Activated naive CD4-positive, alpha-beta T cell treated with anti-CD3 and anti-CD28 coated beads, Interleukin-2, amount 50 U/mL, for 72 hours (primary cell): ENCODE results near the gene ZNF747. TPM values are rescaled to one million over a fixed set of nuclear protein-coding genes. Genes with fewer than 3 reads are reported as not detected.

Source experiments
- ATAC-seq, 2 donors: fragments of 150-1000 bp; cut with Tn5 transposase; 2 replicates each; pipeline ENCODE4 v1.10.0; 2021; ENCODE audit warnings: mild to moderate bottlenecking in 2 of 2, moderate library complexity in 2 of 2
- DNase-seq, 2 donors: peaks; one replicate each; pipeline ENCODE4 v3.0.0; 2021 to 2022; ENCODE audit warnings: low spot score in 2 of 2
- H3K27ac Mint-ChIP-seq, 2 donors: one replicate each; pipeline ENCODE4 v1.8.0; 2022; ENCODE audit warnings: mild to moderate bottlenecking in 2 of 2, mixed read lengths in 2 of 2
- H3K36me3 Mint-ChIP-seq, 2 donors: one replicate each; pipeline ENCODE4 v1.8.0; 2022; ENCODE audit warnings: mixed read lengths in 2 of 2
- H3K9me3 Mint-ChIP-seq, 2 donors: one replicate each; pipeline ENCODE4 v1.8.0; 2022; ENCODE audit warnings: mixed read lengths in 2 of 2
- total RNA-seq, 2 donors: library from RNA; stranded (reverse); gene quantifications; one replicate each; pipeline ENCODE4 v1.2.3, GENCODE V29; 2022

The ZNF747 gene
- total RNA-seq, result 1 to 10 TPM; 4.5 to 8.2 TPM

GRCh38 chr16:30534368-30535105 lies at the start of gene ZNF747:
ZNF747 (minus strand) TSS chr16:30534858; CDS start chr16:30534679, 179 bp downstream.
- ATAC-seq (peak; percentile 82 to 85), DNase-seq (peak; percentile 91 to 92)
- Mint-ChIP-seq H3K27ac (peak within 1 kb of the TSS; percentile 96 to 99), H3K36me3 (peaks cover 35 to 36% of the 10 kb centered on the region in 2 donors), H3K9me3 (no peaks in the 10 kb centered on the region)

GRCh38 chr16:30582611-30583340 lies 48.1 kb upstream of the ZNF747 start:
- no peak for DNase-seq
- peaks cover 9 to 24% of the 10 kb centered on the region in 2 donors for H3K36me3 Mint-ChIP-seq
- H3K9me3 Mint-ChIP-seq, result no peaks in the 10 kb centered on the region
- peak overlapping the region in 1 of 2 donors; percentile 50 for H3K27ac Mint-ChIP-seq
- ATAC-seq, result no peak

DNA sequence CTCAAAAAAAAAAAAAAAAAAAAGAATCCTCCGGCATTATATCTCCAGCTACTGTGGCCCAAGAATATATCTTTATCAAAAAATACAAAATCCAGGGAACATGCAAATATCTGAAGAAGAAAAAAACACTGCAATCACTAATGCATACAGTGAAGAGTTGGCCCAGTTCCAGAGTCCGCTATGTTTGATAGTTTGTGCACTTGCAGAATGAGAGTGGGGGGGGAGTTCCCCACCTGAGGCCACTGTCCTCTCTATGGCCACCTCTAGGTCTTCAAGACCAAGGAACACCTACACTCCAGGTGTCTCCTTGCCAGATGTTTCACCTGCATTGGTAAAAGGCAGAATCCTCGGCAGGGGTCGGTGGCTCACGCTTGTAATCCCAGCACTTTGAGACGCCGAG lies 46.8 kb upstream of the ZNF747 start:
- Mint-ChIP-seq H3K27ac (no peak overlapping the region), H3K9me3 (no peaks in the 10 kb centered on the region), H3K36me3 (peaks cover 9 to 18% of the 10 kb centered on the region in 2 donors)
- ATAC-seq (no peak), DNase-seq (no peak)

GRCh38 chr16:30574678-30575077 lies 40.0 kb upstream of the ZNF747 start:
- Mint-ChIP-seq H3K9me3 (no peaks in the 10 kb centered on the region), H3K27ac (no peak overlapping the region), H3K36me3 (peaks cover 6 to 15% of the 10 kb centered on the region in 2 donors)
- DNase-seq (no peak), ATAC-seq (no peak)

DNA sequence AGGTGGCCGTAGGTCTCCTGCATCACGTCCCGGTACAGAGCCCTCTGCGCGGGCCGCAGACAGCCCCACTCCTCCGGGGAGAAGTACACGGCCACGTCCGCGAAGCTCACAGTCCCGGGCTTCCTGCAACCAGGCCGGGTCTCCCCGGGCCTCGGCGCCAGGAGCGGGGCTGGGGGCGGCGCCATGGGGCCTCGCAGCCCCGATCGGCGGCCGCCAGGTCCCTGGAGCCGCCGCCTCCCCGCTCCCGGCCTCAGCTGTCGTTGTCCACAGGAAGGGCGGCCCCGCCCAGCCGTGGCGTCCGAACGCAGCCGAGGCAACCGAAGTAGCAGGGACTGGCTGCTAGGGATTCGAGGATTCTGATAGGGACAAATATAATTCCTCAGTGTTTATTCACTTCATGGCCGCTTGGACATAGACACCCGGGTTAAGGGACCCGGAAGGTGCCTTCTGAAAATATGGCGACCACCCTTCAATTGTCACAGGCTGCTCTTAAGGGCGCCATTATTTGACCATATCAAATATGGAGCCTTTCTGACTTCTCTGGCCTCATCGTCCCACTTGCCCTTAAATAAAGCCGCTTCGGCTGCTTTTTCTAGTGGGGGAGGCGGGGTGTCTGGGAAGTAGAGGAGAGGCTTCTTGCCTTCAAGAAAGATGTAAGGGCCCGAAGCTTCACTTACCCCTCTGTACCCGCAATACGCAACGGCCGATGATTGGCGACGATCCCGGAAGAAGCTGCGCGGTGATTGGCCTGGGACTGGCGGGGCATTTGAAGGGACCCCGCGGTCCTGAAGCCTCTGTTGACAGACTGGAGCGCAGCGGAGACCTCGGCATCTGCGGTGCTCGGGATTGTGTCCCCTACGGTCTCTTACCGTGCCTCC lies 37.0 kb upstream of the ZNF747 start, which contains the start of gene ZNF688:
TSS of gene ZNF688 (minus strand) at position 270 of the 878 bp plus-strand sequence. CDS start at position 185, 85 bp downstream.
- ATAC-seq, result peak; percentile 66 to 81
- Mint-ChIP-seq H3K36me3 (peaks cover 6 to 15% of the 10 kb centered on the region in 2 donors), H3K27ac (peak within 1 kb of the TSS; percentile 93 to 98), H3K9me3 (no peaks in the 10 kb centered on the region)
- peak; percentile 88 to 90 for DNase-seq

DNA sequence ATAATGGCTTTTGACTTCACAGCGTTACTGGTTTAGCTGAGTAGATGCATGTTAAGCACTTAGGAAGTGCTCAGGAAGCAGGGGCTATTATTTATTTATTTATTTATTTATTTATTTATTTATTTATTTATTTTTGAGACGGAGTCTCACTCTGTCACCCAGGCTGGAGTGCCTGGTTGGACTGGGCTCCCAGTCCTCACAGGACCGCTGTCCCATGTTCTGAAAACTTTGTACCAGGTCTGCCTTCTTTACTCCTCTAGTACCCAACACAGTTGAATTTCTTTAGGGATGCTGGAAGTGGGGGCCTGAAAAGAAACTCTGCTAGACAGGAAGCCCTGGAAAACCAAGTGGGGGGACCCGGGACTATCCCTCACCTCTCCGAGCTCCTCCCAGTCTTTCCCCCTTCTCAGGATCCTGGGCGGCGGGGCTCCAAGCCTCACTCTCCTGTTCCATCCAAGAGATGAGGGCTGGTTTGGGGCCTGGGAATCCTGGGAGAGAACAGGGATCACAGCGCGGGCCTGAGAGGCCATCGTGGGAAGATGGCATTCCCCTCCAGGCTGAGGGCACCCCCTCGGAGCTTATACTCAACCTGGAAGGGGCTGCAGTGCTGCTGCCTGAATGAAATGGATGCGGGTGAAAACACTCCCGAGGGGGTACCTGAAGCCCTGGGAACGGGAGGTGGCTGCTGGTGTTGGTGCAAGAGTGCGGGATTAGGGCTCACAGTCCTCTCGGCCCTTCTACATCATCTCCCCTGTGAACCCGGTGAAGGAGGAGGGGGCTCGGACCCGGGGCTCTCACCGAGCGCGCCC lies 36.2 kb upstream of the ZNF747 start:
- no peaks in the 10 kb centered on the region for H3K9me3 Mint-ChIP-seq
- ATAC-seq (no peak), DNase-seq (no peak)
- H3K36me3 Mint-ChIP-seq, result peaks cover 6 to 15% of the 10 kb centered on the region in 2 donors
- peak overlapping the region; percentile 93 to 97 for H3K27ac Mint-ChIP-seq

DNA sequence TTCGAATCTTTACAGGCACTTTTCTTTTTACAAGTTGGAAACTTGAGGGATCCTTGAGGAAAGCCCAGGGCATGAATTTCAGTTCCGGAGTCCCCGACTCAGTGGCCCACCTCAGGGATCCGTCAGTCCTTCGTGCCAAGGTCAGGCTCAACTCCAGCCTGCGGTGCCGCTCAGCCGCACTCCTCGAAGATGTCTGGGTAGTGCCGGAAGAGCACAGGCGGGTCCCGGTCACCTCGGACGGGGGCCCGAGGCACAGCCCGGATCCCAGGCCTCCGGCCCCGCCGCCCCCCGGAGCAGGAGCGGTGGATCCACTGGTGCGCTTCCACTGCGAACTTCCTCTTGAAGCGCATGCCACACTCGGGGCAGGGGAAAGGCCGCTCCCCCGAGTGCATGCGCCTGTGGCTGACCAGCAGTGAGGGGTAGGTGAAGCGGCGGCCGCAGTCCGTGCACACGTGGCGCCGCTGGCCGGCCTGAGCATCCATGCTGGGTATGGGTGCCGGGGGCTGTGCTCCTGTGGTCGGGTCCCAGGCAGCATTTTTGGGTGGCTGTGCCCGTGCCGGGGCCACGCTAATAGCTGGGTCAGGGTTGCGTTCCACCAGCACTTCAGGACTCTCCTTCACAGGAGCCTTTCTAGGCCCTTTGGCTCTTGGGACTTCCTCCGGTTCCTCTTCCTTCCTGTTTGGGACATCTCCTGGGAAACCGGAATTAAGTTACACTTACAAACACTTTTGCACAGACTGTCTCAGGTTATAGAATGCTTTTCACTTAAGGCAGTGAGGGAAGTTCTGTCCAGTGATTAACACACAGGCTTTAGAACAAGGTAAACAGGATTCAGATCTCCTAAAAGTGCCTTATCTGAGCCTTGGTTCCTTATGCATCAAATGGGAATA lies 35.3 kb upstream of the ZNF747 start:
- Mint-ChIP-seq H3K36me3 (peaks cover 6 to 15% of the 10 kb centered on the region in 2 donors), H3K27ac (peak overlapping the region; percentile 50 to 93), H3K9me3 (no peaks in the 10 kb centered on the region)
- ATAC-seq (no peak), DNase-seq (no peak)

- no peaks in the 10 kb centered on the region for H3K9me3 Mint-ChIP-seq
- DNase-seq, result no peak
- no peak for ATAC-seq
- H3K27ac Mint-ChIP-seq, result peak overlapping the region; percentile 50 to 97
- H3K36me3 Mint-ChIP-seq, result peaks cover 6 to 15% of the 10 kb centered on the region in 2 donors
Measured at GRCh38 chr16:30569281-30569680, 34.6 kb upstream of the ZNF747 start.

DNA sequence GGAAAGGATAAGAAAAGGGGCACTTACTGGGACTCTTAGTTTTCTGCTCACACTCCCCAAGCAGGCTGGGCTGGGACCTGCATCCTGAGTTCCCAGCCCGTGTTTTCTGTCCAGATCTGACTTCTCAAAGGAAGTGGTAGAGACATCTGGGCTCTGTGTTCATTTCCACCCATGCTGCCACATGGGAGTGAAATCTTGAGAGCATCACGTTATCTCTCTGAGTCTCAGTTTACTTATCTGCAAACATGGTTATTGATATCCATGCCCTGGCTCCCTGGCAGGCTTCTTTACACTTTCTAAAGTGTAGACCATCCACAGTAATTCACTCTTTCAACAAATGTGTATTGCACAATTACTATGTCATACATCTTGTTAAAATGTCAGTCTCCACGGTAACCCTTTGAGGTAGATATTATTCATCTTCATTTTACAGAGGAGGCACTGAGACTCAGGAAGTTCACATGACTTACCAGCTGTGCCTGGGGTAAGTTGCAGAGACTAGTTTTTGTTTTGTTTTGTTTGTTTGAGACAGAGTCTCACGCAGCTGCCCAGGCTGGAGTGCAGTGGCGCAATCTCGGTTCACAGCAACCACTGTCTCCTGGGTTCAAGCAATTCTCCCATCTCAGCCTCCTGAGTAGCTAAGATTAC lies 33.5 kb upstream of the ZNF747 start:
- ATAC-seq, result peak; percentile 66 to 69
- peak in 1 of 2 donors; percentile 37 for DNase-seq
- Mint-ChIP-seq H3K9me3 (no peaks in the 10 kb centered on the region), H3K27ac (peak overlapping the region; percentile 97 to 98), H3K36me3 (peaks cover 6 to 11% of the 10 kb centered on the region in 2 donors)

GRCh38 chr16:30567160-30567990 lies 32.7 kb upstream of the ZNF747 start:
- H3K36me3 Mint-ChIP-seq, result peaks cover 6 to 8% of the 10 kb centered on the region in 2 donors
- ATAC-seq (peak; percentile 48 to 70), DNase-seq (peak; percentile 45 to 79)
- H3K27ac Mint-ChIP-seq, result peak overlapping the region; percentile 97 to 98
- H3K9me3 Mint-ChIP-seq, result no peaks in the 10 kb centered on the region

DNA sequence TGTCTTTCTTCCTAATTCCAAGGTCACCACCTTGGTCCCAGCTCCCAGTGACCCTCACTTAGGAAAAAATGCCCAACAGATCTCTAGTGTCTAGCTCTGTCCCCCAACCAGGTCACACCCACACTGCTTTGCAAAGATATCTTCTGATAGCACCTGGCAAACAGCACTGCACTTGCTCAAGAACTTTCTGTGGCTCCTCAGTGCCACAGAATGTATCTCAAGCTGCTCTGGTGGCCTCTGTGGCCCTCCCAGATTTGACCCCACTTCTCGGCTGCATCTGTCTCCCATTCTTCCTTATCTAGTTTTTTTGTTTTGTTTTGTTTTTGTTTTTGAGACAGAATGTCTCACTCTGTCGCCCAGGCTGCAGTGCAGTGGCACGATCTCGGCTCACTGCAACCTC lies 31.9 kb upstream of the ZNF747 start:
- Mint-ChIP-seq H3K36me3 (peaks cover 3 to 4% of the 10 kb centered on the region in 2 donors), H3K27ac (peak overlapping the region in 1 of 2 donors; percentile 97), H3K9me3 (no peaks in the 10 kb centered on the region)
- DNase-seq (no peak), ATAC-seq (no peak)

DNA sequence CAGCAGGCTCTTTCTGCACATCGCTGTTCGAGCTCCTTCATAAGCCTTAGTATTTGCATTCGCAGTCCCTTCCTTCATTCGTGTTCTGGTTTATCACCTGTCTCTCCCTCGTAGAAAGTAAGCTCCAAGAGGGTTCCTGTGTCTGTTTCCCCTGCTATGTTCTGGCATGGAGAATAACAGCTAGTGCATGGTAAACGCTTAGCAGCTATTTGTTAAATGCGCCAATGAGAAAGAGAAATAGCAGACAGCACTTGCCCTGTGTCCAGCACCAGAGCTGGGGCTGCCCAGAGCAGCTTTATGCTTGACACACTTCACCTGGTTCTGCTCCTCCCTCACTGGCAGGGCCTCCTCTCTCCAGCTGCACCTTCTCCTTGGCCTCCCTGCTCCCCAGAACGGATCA lies 31.3 kb upstream of the ZNF747 start:
- no peak for DNase-seq
- H3K36me3 Mint-ChIP-seq, result peaks cover 4 to 5% of the 10 kb centered on the region in 2 donors
- H3K9me3 Mint-ChIP-seq, result no peaks in the 10 kb centered on the region
- H3K27ac Mint-ChIP-seq, result no peak overlapping the region
- no peak for ATAC-seq

GRCh38 chr16:30565526-30565925 lies 30.9 kb upstream of the ZNF747 start:
- H3K9me3 Mint-ChIP-seq, result no peaks in the 10 kb centered on the region
- ATAC-seq, result no peak
- H3K27ac Mint-ChIP-seq, result no peak overlapping the region

GRCh38 chr16:30562021-30562420 lies 27.4 kb upstream of the ZNF747 start:
- H3K27ac Mint-ChIP-seq, result peak overlapping the region in 1 of 2 donors; percentile 85

More at GRCh38 chr16:30565526-30565925, 30.9 kb upstream of the ZNF747 start:
- DNase-seq, result no peak
- H3K36me3 Mint-ChIP-seq, result peaks cover 4 to 5% of the 10 kb centered on the region in 2 donors

More at GRCh38 chr16:30562021-30562420, 27.4 kb upstream of the ZNF747 start:
- no peaks in the 10 kb centered on the region for H3K9me3 Mint-ChIP-seq
- H3K36me3 Mint-ChIP-seq, result peaks cover 7 to 10% of the 10 kb centered on the region in 2 donors
- no peak for ATAC-seq
- no peak for DNase-seq
